D721Med (cell line): ENCODE results near the gene SPAG17.

ENCODE experiments used
- DNase-seq: peaks from one replicate; pipeline ENCODE4 v3.0.0; 2011; ENCODE audit warnings: low spot score; ENCODE audit not compliant: insufficient read length
- FAIRE-seq: peaks from 2 replicates; lab custom pipeline; 2011; peaks lifted over from hg19 to GRCh38; lab: Jason Lieb, UNC
- TF ChIP-seq, protein P1 (sequence below): IDR thresholded peaks from 2 replicates; pipeline ENCODE4 v1.5.1; 2012; ENCODE audit warnings: mild to moderate bottlenecking, control low read depth; ENCODE audit not compliant: insufficient read depth; ENCODE audit errors: missing control alignments

The SPAG17 gene

GRCh38 chr1:118200836-118201235 is 15.8 kb upstream of the SPAG17 start:
- FAIRE-seq: no peak
- no peak for DNase-seq
- TF ChIP-seq, protein P1, sequence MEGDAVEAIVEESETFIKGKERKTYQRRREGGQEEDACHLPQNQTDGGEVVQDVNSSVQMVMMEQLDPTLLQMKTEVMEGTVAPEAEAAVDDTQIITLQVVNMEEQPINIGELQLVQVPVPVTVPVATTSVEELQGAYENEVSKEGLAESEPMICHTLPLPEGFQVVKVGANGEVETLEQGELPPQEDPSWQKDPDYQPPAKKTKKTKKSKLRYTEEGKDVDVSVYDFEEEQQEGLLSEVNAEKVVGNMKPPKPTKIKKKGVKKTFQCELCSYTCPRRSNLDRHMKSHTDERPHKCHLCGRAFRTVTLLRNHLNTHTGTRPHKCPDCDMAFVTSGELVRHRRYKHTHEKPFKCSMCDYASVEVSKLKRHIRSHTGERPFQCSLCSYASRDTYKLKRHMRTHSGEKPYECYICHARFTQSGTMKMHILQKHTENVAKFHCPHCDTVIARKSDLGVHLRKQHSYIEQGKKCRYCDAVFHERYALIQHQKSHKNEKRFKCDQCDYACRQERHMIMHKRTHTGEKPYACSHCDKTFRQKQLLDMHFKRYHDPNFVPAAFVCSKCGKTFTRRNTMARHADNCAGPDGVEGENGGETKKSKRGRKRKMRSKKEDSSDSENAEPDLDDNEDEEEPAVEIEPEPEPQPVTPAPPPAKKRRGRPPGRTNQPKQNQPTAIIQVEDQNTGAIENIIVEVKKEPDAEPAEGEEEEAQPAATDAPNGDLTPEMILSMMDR: no peak

DNA sequence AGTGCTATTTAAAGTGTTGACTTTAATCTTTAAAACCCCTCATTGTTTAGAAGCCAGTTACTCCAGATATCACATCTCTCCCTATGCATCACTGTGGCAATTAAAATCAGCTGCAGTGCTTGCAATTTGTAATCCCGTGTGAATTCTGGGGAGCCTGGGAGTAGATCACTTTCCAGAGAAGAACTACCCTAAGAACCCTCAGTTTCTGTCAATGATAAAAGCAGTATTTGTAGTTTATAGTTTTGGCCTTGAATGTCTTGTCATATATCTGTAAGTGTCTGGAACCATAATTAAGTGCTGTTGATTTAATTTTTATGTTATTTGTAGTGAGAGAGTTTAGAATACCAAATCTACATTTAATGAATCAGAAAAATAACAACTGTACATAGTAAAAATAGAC is 5.5 kb upstream of the SPAG17 start:
- DNase-seq: no peak
- no peak for FAIRE-seq
- TF ChIP-seq, protein P1: no peak

DNA sequence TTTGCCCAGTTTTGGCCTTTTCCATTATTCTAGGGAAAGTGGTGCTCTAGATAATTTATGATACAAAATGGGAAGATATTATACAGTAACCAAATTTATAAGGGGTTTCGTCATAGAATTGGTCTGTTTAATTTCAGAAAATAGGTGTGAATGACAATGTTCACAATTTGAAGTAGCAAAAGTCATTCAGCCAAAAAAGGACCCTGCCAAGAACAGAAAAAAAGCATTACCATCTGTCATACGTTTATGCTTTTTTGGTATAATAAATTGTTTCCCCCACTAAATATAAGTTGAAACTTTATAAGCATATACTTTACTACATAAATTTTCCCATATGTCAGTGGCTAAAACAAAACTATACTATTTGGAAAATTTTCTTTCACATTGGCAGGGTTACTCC is 4.5 kb upstream of the SPAG17 start:
- FAIRE-seq (no peak), DNase-seq (no peak)
- TF ChIP-seq, protein P1: no peak

DNA sequence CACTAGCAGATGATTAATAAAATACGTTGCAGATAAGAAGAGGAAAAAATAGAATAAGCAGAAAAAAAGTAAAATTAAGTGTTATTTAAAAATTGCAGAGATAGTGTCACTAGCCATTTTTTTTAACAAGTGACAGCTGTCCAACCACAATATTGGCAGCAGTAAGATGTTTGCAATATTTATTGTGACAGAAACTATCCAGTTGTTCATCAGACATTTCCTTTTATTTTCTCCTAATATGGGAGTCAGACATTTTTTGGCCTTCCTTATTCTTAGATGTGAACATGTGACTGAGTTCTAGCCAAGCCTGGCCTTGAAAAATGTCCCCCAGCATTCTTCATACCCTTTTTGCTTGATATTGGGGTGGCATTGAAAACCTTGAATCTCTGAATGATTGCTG is 3.4 kb upstream of the SPAG17 start:
- TF ChIP-seq, protein P1: no peak
- FAIRE-seq: no peak
- DNase-seq: no peak

DNA sequence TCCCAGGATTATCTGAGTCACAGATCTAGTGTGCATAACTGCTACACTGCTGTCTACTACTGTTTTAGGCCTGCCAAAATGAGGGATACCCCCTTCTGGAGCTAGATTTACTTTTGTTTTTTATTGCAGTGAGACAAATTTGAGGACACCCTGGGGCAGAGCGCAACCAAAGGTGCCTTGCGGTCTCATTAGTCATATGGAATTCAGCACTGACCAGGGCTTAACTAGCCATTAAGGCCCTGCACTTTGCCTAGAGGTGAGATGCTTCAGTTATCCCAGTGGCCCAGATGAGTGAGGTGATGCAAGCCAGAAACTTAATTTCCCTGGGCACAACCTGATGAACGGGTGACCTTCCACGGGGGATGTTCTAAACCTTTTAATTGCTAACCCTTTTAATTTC is 998 bp upstream of the SPAG17 start:
- FAIRE-seq (no peak), DNase-seq (no peak)
- TF ChIP-seq, protein P1: no peak

DNA sequence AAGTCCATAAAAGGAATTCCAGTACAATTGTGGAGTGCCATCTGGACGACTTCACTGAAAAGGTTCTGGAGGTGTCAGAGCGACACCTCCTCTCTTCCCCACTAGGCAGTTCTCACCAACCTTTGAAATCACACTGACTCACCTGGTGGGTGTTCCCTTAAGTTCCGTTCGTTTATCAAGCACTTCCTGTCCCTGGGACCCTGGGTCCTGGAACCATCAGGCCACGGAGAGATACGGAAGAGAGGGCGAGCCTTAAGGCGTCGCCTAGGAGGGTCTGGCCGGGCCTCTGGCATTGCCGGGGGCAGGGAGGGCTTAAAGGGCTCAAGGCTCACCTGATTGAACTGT is 317 bp downstream of the SPAG17 start:
- TF ChIP-seq, protein P1: no peak
- DNase-seq (no peak), FAIRE-seq (no peak)

GRCh38 chr1:118183586-118183985 is 1.4 kb downstream of the SPAG17 start:
- TF ChIP-seq, protein P1: no peak
- FAIRE-seq (no peak), DNase-seq (no peak)
